Sciatic nerve (tissue), 2 donors: ENCODE results near the gene BHMT. TPM values are rescaled to one million over a fixed set of nuclear protein-coding genes. Genes with fewer than 3 reads are reported as not detected.
"Not testable (repeated sequence)": the region's sequence is repeated elsewhere in the genome, so short reads cannot be mapped to it uniquely, and the experiment has no call there.

Experiments
- ATAC-seq: fragments of 200-7000 bp; cut with Tn5 transposase; one replicate; pipeline ENCODE4 v1.9.1; 2020; ENCODE audit warnings: mild to moderate bottlenecking, moderate library complexity
- DNase-seq: peaks from one replicate; pipeline ENCODE4 v3.0.0-alpha.2; 2020; ENCODE audit warnings: low spot score
- intact Hi-C: fragments of 100-400 bp; cut with DNase I; formaldehyde crosslinking; loops from one replicate; pipeline ENCODE4 v1.14.2; 2022
- total RNA-seq: library from RNA; stranded (reverse); fragmentation: NEBNext Ultra II Directional; extraction: Animal tissue kit (Norgen Biotek cat#: 25700); gene quantifications from one replicate; pipeline ENCODE4 v1.2.1, GENCODE V29; 2021
- donor health status: DM: no; HTN: no; CAD: no.
- donor health status: DM: no; HTN: no; CAD: no.

BHMT gene
- total RNA-seq, 1 donor from 2014 or later, result 3.2 TPM

DNA sequence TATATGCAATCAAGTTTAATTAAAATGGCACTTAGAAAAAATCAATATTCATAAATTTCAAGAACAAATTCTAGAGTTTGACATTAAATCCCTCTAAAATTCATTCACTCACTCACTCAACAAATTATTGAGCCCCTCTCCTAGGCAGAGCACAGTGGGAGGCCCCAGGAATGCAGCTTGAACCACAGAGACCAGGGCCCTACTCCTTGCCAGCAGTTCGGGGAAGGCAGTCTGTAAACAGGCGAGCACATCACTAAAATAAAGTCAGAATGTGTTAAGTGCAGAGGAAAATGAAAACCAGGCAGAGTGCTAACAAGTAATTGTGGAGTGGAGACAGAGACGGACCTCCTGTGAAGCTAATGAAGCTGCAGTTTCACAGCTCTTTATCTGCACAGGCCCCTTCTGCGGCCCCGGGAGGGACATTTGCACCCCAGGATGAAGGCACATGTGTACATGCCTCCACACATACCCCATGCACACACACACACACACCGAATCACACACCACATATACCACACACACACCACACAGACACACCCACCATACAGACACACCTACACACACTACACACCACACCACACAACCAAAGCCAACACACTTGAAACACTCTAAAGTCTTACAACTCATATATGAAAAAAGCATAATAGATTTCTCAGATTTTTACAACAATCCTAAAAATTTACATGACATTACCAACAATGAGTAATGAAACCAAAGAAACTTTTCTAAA is 40.5 kb downstream of the BHMT start:
- intact Hi-C loops, result no loop called here
- DNase-seq, result no peak
- no peak for ATAC-seq

DNA sequence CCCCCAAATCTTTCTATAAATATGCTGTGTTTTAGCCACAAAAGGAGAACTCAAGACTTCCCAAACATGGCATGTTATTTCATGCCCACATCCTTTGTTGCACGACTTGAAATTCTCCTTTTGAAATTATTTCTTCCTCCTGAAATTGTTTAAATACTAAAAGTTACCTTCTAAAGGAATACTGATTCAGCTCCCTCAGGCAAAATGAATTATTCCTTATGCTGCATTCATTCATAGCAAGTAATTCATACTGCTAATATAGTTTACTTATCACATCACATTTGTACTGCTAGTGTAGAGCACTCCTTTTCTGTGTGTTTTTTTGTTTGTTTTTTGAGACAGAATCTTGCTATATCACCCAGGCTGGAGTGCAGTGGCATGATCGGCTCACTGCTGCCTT is 45.7 kb downstream of the BHMT start:
- DNase-seq, result no peak
- no peak for ATAC-seq
- intact Hi-C loops, result no loop called here

- DNase-seq, intact Hi-C loops, ATAC-seq: not testable (repeated sequence)
Observed at GRCh38 chr5:79161647-79162046, 50.0 kb downstream of the BHMT start.

DNA sequence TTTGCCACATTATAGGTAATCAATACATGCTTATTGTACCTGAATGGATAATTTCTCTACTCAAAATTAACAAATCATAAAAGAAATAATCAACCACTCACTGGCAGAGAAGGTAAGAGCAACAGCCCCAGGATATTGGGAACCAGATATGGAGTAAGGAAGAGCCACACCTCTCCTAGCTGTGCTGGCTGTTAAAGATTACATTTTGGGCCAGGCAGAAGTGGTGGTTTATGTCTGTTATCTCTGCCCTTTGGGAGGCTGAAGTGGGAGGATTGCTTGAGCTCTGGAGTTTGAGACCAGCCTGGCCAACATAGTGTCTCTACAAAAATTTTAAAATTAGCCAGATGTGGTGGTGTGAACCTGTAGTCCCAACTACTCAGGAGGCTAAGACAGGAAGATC is 56.4 kb downstream of the BHMT start:
- DNase-seq (no peak), ATAC-seq (no peak)
- intact Hi-C loops, result no loop called here

DNA sequence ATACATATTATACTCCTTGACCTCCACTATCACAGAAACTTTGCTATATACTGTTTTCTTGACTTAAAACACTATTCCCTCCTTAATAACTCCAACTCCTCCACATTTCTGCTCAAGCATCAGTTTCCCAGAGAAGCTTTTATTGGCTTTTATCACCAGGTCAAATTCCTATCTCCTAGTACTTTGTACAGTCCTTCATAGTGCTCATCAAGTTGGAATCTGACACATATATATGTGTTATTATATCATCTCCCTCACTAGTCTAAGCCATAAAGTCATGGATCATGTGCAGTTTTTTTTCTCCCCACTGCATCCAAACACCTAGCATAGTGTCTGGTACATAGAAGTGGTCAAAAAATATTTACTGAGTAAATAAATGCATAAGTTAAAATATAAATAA is 59.1 kb downstream of the BHMT start:
- DNase-seq, result no peak
- no peak for ATAC-seq
- intact Hi-C loops, result no loop called here

DNA sequence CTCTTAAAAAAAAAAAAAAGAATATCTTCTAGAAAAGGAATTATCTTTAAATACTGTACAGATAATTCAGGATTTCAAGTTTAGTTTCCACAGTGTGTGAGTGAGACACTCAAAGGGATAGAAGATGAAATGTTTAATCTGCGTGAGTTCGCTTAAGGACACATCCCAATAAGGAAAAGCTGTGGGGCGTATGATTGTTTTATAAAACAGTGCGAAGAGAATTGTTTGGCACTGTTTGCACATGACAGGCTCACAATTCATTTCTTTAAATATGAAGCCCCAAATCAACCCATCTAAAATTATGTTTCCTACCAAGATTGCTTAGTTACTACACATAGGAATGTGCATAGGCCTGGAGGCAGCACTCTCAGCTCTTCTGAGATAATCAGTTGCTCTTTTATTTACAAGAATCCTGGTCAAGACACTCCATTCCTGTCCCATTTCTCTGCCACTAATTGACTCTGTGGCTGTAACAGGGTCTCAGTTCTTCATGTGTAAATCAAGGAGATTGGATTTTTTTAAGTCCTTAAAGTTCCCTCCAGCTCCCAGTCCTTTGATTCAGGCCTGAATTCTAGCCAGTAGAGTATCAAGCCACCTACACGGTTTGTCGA is 60.1 kb downstream of the BHMT start:
- no peak for DNase-seq
- intact Hi-C loops, result no loop called here
- ATAC-seq, result no peak

- intact Hi-C loops, result no loop called here
- no peak for DNase-seq
- ATAC-seq, result no peak
Observed at GRCh38 chr5:79172269-79172668, 60.7 kb downstream of the BHMT start.

GRCh38 chr5:79173626-79174025 is 62.0 kb downstream of the BHMT start:
- DNase-seq (no peak), ATAC-seq (no peak)
- intact Hi-C loops, result no loop called here

GRCh38 chr5:79180449-79180848 is 68.8 kb downstream of the BHMT start:
- intact Hi-C loops, ATAC-seq: not testable (repeated sequence)

DNA sequence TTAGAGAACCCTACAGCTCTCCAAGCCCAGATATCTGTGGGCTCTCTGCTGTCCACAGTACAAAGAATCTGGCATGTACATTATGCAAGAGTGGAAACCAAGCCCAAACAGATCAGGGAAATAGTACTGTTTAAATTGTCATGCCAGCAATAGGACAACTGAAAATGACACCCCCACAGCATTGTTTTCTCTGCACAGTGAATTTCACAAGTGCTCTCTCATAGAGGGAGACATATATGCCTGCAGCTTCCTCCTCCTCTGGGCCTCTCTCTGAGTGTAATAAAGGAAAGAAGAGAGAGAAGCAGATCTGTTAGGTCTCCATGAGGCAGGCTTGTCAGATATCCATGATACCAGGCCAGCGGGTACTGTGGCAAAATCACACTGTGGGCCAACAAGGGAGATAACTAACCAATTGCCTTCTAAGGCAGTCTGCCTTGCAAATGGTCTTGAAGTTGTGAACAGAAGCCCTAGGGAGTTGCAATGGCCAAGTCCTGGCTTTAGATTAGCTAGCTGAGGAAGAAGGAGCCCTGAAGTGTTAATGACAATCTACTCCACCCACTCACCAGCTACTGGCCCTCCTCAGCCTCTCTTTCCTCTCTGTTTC is 69.9 kb downstream of the BHMT start:
- intact Hi-C loops, result no loop called here
- DNase-seq (no peak), ATAC-seq (no peak)

More at GRCh38 chr5:79180449-79180848, 68.8 kb downstream of the BHMT start:
- not testable (repeated sequence) for DNase-seq

Other genes with a start within 250 kb of the BHMT start
- 7.0 TPM for gene ARSB, start 126.5 kb upstream of the BHMT start, total RNA-seq
- 8.0 TPM for gene DMGDH, start 42.1 kb upstream of the BHMT start, total RNA-seq
- gene BHMT2, start 42.0 kb upstream of the BHMT start, total RNA-seq, result 33.2 TPM
- 20.6 TPM for gene JMY, start 124.3 kb downstream of the BHMT start, total RNA-seq